GM18870 (cell line): ENCODE data around the gene CTBP2.

Source experiments
- ATAC-seq: cut with Tn5 transposase; IDR thresholded peaks from one replicate; pipeline ENCODE4 v1.9.1; 2021; ENCODE audit warnings: moderate library complexity; ENCODE audit not compliant: unreplicated experiment

The CTBP2 gene

GRCh38 chr10:125014836-125015355 lies 145.5 kb downstream of the CTBP2 start:
- no peak for ATAC-seq

DNA sequence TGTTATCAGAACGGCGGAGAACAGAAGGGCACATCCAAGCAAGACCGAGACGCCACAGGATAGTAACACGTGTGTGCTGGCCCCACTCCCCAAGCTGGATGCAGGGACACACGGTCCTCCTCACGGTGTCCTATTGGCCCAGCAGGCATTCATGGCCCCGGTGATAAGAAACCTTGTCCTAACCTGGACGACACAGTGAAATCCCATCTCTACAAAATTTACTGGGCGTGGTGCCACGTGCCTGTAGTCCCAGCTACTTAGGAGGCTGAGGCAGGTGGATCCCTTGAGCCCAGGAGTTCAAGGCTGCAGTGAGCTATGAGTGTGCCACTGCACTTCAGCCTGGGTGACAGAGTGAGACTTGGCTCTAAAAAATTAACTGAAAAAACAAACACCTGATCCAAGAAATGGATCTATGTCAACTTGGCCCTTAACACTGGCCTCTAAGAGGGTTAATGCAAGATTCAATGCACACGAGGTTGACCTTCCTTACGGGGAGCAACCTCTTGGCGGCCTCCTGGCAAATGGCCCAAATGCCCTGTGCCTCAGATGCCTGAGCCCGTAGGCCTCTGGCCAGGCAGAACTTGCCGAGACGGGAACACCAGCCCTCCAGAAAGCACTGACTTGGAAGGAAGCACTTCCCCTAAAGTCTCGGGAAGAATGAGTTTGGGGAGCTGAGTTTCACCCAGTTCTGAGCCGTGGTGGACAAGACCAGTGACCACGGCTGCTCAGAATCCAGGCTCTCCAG lies 146.1 kb downstream of the CTBP2 start:
- no peak for ATAC-seq

- no peak for ATAC-seq
Measured at GRCh38 chr10:125013529-125013872, 146.9 kb downstream of the CTBP2 start.

GRCh38 chr10:125012851-125013528 lies 147.4 kb downstream of the CTBP2 start:
- ATAC-seq: no peak

DNA sequence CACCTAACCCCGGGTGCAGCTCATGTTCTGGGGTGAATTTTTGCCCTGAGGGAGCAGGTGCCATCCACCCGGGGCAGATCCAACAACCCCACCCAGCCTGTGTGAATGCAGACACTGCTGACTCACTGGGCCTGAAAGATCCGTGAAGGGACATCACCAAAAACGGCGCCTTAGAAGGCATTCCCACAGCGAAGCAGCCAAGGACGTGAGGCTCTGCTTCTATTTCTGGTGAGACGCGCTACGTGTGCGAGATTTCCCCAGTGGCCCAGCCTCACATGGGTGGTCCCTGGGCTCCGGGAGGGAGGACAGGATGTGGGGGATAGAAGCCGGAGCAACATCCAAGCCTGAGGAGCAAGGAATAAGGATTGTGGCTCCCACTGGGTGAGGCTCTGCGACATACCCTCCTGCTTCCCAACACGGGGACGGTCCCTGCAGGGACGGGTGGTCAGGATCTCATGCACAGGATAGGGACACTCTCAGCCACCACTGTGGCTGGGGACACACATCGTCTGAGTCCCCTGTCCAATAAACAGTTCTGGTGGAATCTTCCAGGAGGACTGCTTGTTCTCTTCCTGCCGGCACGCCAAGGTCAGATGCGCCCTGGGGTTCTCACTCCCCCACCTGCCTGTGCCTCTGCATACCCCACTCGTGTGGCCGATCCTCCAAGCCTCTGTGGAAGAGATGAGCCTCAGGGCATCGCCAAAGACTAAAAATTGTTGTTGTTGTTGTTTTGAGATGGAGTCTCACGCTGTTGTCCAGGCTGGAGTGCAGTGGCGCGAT lies 148.2 kb downstream of the CTBP2 start:
- no peak for ATAC-seq

- no peak for ATAC-seq
Measured at GRCh38 chr10:125011171-125011925, 149.0 kb downstream of the CTBP2 start.

GRCh38 chr10:125010362-125010761 lies 150.0 kb downstream of the CTBP2 start:
- no peak for ATAC-seq

- no peak for ATAC-seq
Measured at GRCh38 chr10:125009661-125010161, 150.7 kb downstream of the CTBP2 start.

- no peak for ATAC-seq
Measured at GRCh38 chr10:125008689-125009638, 151.4 kb downstream of the CTBP2 start.

- no peak for ATAC-seq
Measured at GRCh38 chr10:125007436-125007835, 152.9 kb downstream of the CTBP2 start.

DNA sequence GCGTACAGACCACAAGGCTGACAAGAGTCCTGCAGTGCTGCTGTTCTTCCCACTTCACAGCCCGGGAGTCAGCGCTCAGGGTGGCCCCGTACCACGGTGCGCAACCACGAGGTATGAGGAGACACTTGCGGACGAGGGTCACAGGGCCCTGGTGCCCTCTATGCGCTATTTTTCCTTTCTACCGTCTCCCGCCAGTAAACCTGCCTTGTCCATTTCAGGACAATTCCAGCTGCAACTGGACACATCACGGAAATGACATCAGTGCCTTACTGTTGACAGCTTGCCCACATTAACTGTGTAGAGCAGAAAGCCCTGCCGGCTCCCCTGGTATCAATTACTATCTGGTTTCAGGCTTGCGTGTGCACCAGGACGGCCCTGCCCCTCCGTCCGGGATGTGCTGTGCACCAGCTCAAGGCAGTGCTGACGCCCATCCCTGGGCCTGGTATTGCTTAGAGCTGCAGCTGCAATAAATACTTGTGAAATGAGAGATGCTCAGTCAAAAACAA lies 153.4 kb downstream of the CTBP2 start:
- no peak for ATAC-seq

- ATAC-seq: no peak
Measured at GRCh38 chr10:125006188-125006680, 154.1 kb downstream of the CTBP2 start.

- ATAC-seq: no peak
Measured at GRCh38 chr10:125005312-125006187, 154.8 kb downstream of the CTBP2 start.

- no peak for ATAC-seq
Measured at GRCh38 chr10:125004571-125005311, 155.6 kb downstream of the CTBP2 start.

DNA sequence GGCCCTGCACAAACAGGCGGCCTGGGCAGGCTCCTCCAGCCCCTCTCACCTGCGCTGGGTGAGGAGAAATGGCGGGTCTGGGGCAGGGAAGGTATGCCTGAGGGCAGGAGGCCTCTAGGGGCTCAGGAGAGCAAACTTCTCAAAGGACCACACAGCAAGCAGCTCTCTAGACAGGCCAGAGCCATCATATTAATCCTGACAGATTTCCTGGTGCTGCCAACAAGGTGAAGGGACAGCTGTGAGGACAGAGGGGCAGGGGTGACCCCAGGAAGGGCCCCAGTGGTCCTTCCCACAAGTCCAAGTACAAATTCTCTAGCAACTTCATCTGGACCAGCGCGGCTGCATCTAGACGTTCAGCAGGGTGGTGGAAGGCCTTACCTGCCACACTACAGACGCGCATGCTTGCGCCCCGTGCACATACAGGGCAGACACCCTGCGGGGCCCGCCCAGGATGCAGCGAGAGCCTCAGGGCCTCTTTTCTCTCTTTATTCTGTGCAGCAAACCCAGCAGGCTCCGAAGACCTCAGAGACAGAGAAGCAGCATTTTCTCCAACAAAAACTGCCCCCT lies 156.4 kb downstream of the CTBP2 start:
- ATAC-seq: no peak

DNA sequence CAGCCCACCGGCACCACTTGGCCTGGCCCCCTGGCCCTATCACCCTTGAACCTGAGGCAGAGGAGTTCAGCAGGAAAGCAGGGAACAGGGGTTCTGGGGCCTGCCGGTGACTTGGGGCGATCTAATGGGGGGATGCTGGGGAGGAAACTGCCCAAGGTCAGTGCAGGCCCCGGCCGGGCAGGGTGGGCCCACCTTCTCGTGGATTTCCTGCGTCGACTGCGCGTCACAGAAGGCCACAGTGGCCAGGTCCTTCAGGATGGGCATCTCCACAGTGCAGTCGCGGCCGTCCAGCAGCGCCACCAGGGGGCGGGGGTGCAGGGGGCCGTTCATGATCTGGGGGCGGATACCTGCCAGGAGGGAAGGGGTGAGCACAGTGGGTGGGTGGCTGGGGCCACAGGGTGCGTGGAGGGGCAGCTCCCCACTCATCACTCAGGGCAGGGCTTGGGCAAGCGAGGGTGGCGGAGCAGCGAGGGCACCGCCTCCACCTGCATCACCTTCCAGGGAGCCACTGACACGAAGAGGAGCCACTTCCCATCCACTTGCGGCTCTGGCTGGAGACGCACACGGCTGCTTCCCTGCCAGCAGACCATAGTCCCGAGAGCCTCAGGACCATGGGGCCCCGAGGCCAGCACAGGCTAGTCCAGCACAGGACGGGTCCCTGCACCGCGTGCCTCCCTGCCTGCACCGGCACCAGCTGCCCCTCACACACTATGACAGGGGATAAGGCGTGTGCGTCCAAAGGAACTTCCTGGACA lies 157.0 kb downstream of the CTBP2 start:
- ATAC-seq: no peak
